ENCODE data around the gene TSPAN31.
A peak's percentile ranks its signal among the peaks of the same experiment; 100 is the strongest.
"Not testable (repeated sequence)": the region's sequence is repeated elsewhere in the genome, so short reads cannot be mapped to it uniquely, and the experiment has no call there.

The TSPAN31 gene

GRCh38 chr12:57769594-57769993 lies 24.8 kb downstream of the TSPAN31 start:
- no peak for ATAC-seq

GRCh38 chr12:57770734-57771133 lies 25.9 kb downstream of the TSPAN31 start:
- no peak for ATAC-seq

GRCh38 chr12:57771236-57771872 lies 26.5 kb downstream of the TSPAN31 start:
- ATAC-seq, result peak; percentile 77 to 80

GRCh38 chr12:57771873-57772428 lies 27.1 kb downstream of the TSPAN31 start, which contains the start of gene METTL1:
METTL1 (minus strand) TSS chr12:57772105; CDS start chr12:57772083, 22 bp downstream.
- ATAC-seq, result peak; percentile 89 to 93

- peak; percentile 7 to 17 for ATAC-seq
Measured at GRCh38 chr12:57772429-57773322, 27.8 kb downstream of the TSPAN31 start, which contains the start of gene EEF1AKMT3. EEF1AKMT3 (plus strand) TSS chr12:57772614; CDS start chr12:57772725, 111 bp downstream.

GRCh38 chr12:57774634-57775033 lies 29.8 kb downstream of the TSPAN31 start:
- ATAC-seq, result not testable (repeated sequence)

GRCh38 chr12:57775044-57775443 lies 30.2 kb downstream of the TSPAN31 start:
- ATAC-seq, result no peak

GRCh38 chr12:57775563-57776246 lies 30.9 kb downstream of the TSPAN31 start:
- no peak for ATAC-seq

GRCh38 chr12:57776247-57776587 lies 31.4 kb downstream of the TSPAN31 start:
- ATAC-seq, result no peak

GRCh38 chr12:57777367-57777766 lies 32.5 kb downstream of the TSPAN31 start:
- ATAC-seq, result no peak

- ATAC-seq, result no peak
Measured at GRCh38 chr12:57777911-57778310, 33.1 kb downstream of the TSPAN31 start.

GRCh38 chr12:57779736-57780135 lies 34.9 kb downstream of the TSPAN31 start:
- no peak for ATAC-seq

- no peak for ATAC-seq
Measured at GRCh38 chr12:57780284-57780897, 35.6 kb downstream of the TSPAN31 start.

- no peak for ATAC-seq
Measured at GRCh38 chr12:57781244-57781643, 36.4 kb downstream of the TSPAN31 start.

- ATAC-seq, result no peak
Measured at GRCh38 chr12:57781801-57782200, 37.0 kb downstream of the TSPAN31 start.

GRCh38 chr12:57782243-57782607 lies 37.4 kb downstream of the TSPAN31 start:
- ATAC-seq, result peak in 1 of 2 donors; percentile 3

- peak; percentile 94 to 95 for ATAC-seq
Measured at GRCh38 chr12:57782608-57783465, 38.0 kb downstream of the TSPAN31 start, which contains the start of gene TSFM. TSFM (plus strand) TSS chr12:57782787; CDS start chr12:57782802, 15 bp downstream.

- no peak for ATAC-seq
Measured at GRCh38 chr12:57783466-57783801, 38.6 kb downstream of the TSPAN31 start.

- ATAC-seq, result no peak
Measured at GRCh38 chr12:57783861-57784260, 39.0 kb downstream of the TSPAN31 start.

- peak; percentile 25 to 43 for ATAC-seq
Measured at GRCh38 chr12:57793920-57794319, 49.1 kb downstream of the TSPAN31 start.

GRCh38 chr12:57795354-57795753 lies 50.5 kb downstream of the TSPAN31 start:
- ATAC-seq, result peak; percentile 53 to 67

GRCh38 chr12:57796996-57797395 lies 52.2 kb downstream of the TSPAN31 start:
- no peak for ATAC-seq
